HG03135 (cell line): Measurements from ENCODE around the gene ECEL1.

ENCODE experiments used
- ATAC-seq: cut with Tn5 transposase; IDR thresholded peaks from one replicate; pipeline ENCODE4 v1.9.1; 2021; ENCODE audit warnings: mild to moderate bottlenecking, moderate library complexity; ENCODE audit not compliant: unreplicated experiment

ECEL1 gene

GRCh38 chr2:232498452-232498851 is 10.8 kb upstream of the ECEL1 start:
- no peak for ATAC-seq

GRCh38 chr2:232497348-232497747 is 9.7 kb upstream of the ECEL1 start:
- no peak for ATAC-seq

- ATAC-seq = no peak
Observed at GRCh38 chr2:232496501-232497270, 9.1 kb upstream of the ECEL1 start.

- no peak for ATAC-seq
Observed at GRCh38 chr2:232495292-232495691, 7.7 kb upstream of the ECEL1 start.

GRCh38 chr2:232494542-232494941 is 6.9 kb upstream of the ECEL1 start:
- ATAC-seq = no peak

GRCh38 chr2:232493701-232494474 is 6.3 kb upstream of the ECEL1 start:
- ATAC-seq = no peak

GRCh38 chr2:232492963-232493700 is 5.5 kb upstream of the ECEL1 start:
- ATAC-seq = no peak

- no peak for ATAC-seq
Observed at GRCh38 chr2:232492236-232492848, 4.7 kb upstream of the ECEL1 start.

- ATAC-seq = no peak
Observed at GRCh38 chr2:232491139-232491780, 3.6 kb upstream of the ECEL1 start.

GRCh38 chr2:232490221-232491138 is 2.8 kb upstream of the ECEL1 start:
- no peak for ATAC-seq

GRCh38 chr2:232489516-232490220 is 2.0 kb upstream of the ECEL1 start:
- no peak for ATAC-seq

- ATAC-seq = no peak
Observed at GRCh38 chr2:232488721-232489300, 1.2 kb upstream of the ECEL1 start.

GRCh38 chr2:232488097-232488711 is 570 bp upstream of the ECEL1 start:
- ATAC-seq = no peak

GRCh38 chr2:232486558-232487384 is 863 bp downstream of the ECEL1 start:
- no peak for ATAC-seq

GRCh38 chr2:232485757-232486557 is 1.7 kb downstream of the ECEL1 start:
- no peak for ATAC-seq

- ATAC-seq = no peak
Observed at GRCh38 chr2:232485348-232485756, 2.3 kb downstream of the ECEL1 start.
